HEK293 (cell line): ENCODE results near the gene BRCA1.
A peak's percentile ranks its signal among the peaks of the same experiment; 100 is the strongest.

ENCODE experiments used
- FEZF1 ChIP-seq: fragments of 450-650 bp; formaldehyde crosslinking; IDR thresholded peaks from 2 replicates; pipeline ENCODE4 v1.5.1; 2016; ENCODE audit warnings: missing biosample characterization, missing genetic modification characterization
- KLF16 ChIP-seq: fragments of 450-650 bp; formaldehyde crosslinking; IDR thresholded peaks from 2 replicates; pipeline ENCODE4 v1.5.1; 2017; ENCODE audit warnings: missing biosample characterization, missing genetic modification characterization
- KLF9 ChIP-seq: fragments of 450-650 bp; formaldehyde crosslinking; IDR thresholded peaks from 2 replicates; pipeline ENCODE4 v1.5.1; 2016; ENCODE audit warnings: missing biosample characterization, missing genetic modification characterization, low read depth
- OVOL3 ChIP-seq: fragments of 450-650 bp; formaldehyde crosslinking; IDR thresholded peaks from 2 replicates; pipeline ENCODE4 v1.5.1; 2016; ENCODE audit warnings: missing biosample characterization, missing genetic modification characterization
- RBAK ChIP-seq: fragments of 450-650 bp; formaldehyde crosslinking; IDR thresholded peaks from 2 replicates; pipeline ENCODE4 v1.5.1; 2016; ENCODE audit warnings: missing biosample characterization, missing genetic modification characterization
- SP7 ChIP-seq: fragments of 450-650 bp; formaldehyde crosslinking; IDR thresholded peaks from 2 replicates; pipeline ENCODE4 v1.5.1; 2016; ENCODE audit warnings: missing biosample characterization, missing genetic modification characterization
- TCF7L2 ChIP-seq: IDR thresholded peaks from 2 replicates; pipeline ENCODE4 v1.6.1; 2011; ENCODE audit warnings: low read depth, mild to moderate bottlenecking, inconsistent platforms, low read length, moderate library complexity, borderline replicate concordance
- TRIM28 ChIP-seq: IDR thresholded peaks from 2 replicates; pipeline ENCODE4 v1.6.1; 2011; ENCODE audit warnings: low read length, control low read depth, borderline replicate concordance
- YY1 ChIP-seq: fragments of 450-650 bp; formaldehyde crosslinking; IDR thresholded peaks from 2 replicates; pipeline ENCODE4 v1.5.1; 2018; ENCODE audit warnings: missing biosample characterization, missing genetic modification characterization
- YY2 ChIP-seq: fragments of 450-650 bp; formaldehyde crosslinking; IDR thresholded peaks from 2 replicates; pipeline ENCODE4 v1.5.1; 2016; ENCODE audit warnings: missing biosample characterization, missing genetic modification characterization
- ZBTB21 ChIP-seq: fragments of 450-650 bp; formaldehyde crosslinking; IDR thresholded peaks from 2 replicates; pipeline ENCODE4 v1.5.1; 2017; ENCODE audit warnings: missing biosample characterization, missing genetic modification characterization
- ZBTB48 ChIP-seq: fragments of 450-650 bp; formaldehyde crosslinking; IDR thresholded peaks from 2 replicates; pipeline ENCODE4 v1.5.1; 2016; ENCODE audit warnings: missing biosample characterization, missing genetic modification characterization
- ZEB2 ChIP-seq: fragments of 450-650 bp; formaldehyde crosslinking; IDR thresholded peaks from 2 replicates; pipeline ENCODE4 v1.5.1; 2016; ENCODE audit warnings: missing biosample characterization, missing genetic modification characterization
- ZNF175 ChIP-seq: fragments of 450-650 bp; formaldehyde crosslinking; IDR thresholded peaks from 2 replicates; pipeline ENCODE4 v1.5.1; 2016; ENCODE audit warnings: missing biosample characterization, missing genetic modification characterization
- ZNF211 ChIP-seq: fragments of 450-650 bp; formaldehyde crosslinking; IDR thresholded peaks from 2 replicates; pipeline ENCODE4 v1.5.1; 2016; ENCODE audit warnings: low read depth, missing biosample characterization, missing genetic modification characterization
- ZNF248 ChIP-seq: fragments of 450-650 bp; formaldehyde crosslinking; IDR thresholded peaks from 2 replicates; pipeline ENCODE4 v1.5.1; 2017; ENCODE audit warnings: missing biosample characterization, missing genetic modification characterization
- ZNF354C ChIP-seq: fragments of 450-650 bp; formaldehyde crosslinking; IDR thresholded peaks from 2 replicates; pipeline ENCODE4 v1.5.1; 2016; ENCODE audit warnings: missing biosample characterization, missing genetic modification characterization, low read depth, borderline replicate concordance
- ZNF623 ChIP-seq: fragments of 450-650 bp; formaldehyde crosslinking; IDR thresholded peaks from 2 replicates; pipeline ENCODE4 v1.5.1; 2016; ENCODE audit warnings: missing biosample characterization, missing genetic modification characterization
- ZNF664 ChIP-seq: fragments of 450-650 bp; formaldehyde crosslinking; IDR thresholded peaks from 2 replicates; pipeline ENCODE4 v1.5.1; 2016; ENCODE audit warnings: missing biosample characterization, missing genetic modification characterization
- ZNF670 ChIP-seq: fragments of 450-650 bp; formaldehyde crosslinking; IDR thresholded peaks from 2 replicates; pipeline ENCODE4 v1.5.1; 2016; ENCODE audit warnings: missing biosample characterization, missing genetic modification characterization, low read depth
- ZNF701 ChIP-seq: fragments of 450-650 bp; formaldehyde crosslinking; IDR thresholded peaks from 2 replicates; pipeline ENCODE4 v1.5.1; 2016; ENCODE audit warnings: missing biosample characterization, missing genetic modification characterization
- ZNF776 ChIP-seq: fragments of 450-650 bp; formaldehyde crosslinking; IDR thresholded peaks from 2 replicates; pipeline ENCODE4 v1.5.0; 2017; ENCODE audit warnings: missing biosample characterization, missing genetic modification characterization, borderline replicate concordance
- ZNF777 ChIP-seq: fragments of 450-650 bp; formaldehyde crosslinking; IDR thresholded peaks from 2 replicates; pipeline ENCODE4 v1.5.1; 2017; ENCODE audit warnings: missing biosample characterization, missing genetic modification characterization, borderline replicate concordance
- ZNF837 ChIP-seq: fragments of 450-650 bp; formaldehyde crosslinking; IDR thresholded peaks from 2 replicates; pipeline ENCODE4 v1.5.1; 2016; ENCODE audit warnings: missing biosample characterization, missing genetic modification characterization
- ZSCAN16 ChIP-seq: fragments of 450-650 bp; formaldehyde crosslinking; IDR thresholded peaks from 2 replicates; pipeline ENCODE4 v1.5.1; 2016; ENCODE audit warnings: missing biosample characterization, missing genetic modification characterization
- TF ChIP-seq, protein P1 (sequence below): fragments of 450-650 bp; formaldehyde crosslinking; IDR thresholded peaks from 2 replicates; pipeline ENCODE4 v1.5.1; 2016; ENCODE audit warnings: missing biosample characterization, missing genetic modification characterization
- TF ChIP-seq, protein P2 (sequence below): fragments of 450-650 bp; formaldehyde crosslinking; IDR thresholded peaks from 2 replicates; pipeline ENCODE4 v1.5.1; 2016; ENCODE audit warnings: missing biosample characterization, missing genetic modification characterization
- TF ChIP-seq, protein P3 (sequence below): fragments of 450-650 bp; formaldehyde crosslinking; IDR thresholded peaks from 2 replicates; pipeline ENCODE4 v1.5.1; 2016; ENCODE audit warnings: missing biosample characterization, missing genetic modification characterization, borderline replicate concordance
- TF ChIP-seq, protein P4 (sequence below): fragments of 450-650 bp; formaldehyde crosslinking; IDR thresholded peaks from 2 replicates; pipeline ENCODE4 v1.5.1; 2016; ENCODE audit warnings: missing biosample characterization, missing genetic modification characterization
- TF ChIP-seq, protein P5 (sequence below): fragments of 450-650 bp; formaldehyde crosslinking; IDR thresholded peaks from 2 replicates; pipeline ENCODE4 v1.5.1; 2016; ENCODE audit warnings: missing biosample characterization, missing genetic modification characterization

Gene BRCA1

DNA sequence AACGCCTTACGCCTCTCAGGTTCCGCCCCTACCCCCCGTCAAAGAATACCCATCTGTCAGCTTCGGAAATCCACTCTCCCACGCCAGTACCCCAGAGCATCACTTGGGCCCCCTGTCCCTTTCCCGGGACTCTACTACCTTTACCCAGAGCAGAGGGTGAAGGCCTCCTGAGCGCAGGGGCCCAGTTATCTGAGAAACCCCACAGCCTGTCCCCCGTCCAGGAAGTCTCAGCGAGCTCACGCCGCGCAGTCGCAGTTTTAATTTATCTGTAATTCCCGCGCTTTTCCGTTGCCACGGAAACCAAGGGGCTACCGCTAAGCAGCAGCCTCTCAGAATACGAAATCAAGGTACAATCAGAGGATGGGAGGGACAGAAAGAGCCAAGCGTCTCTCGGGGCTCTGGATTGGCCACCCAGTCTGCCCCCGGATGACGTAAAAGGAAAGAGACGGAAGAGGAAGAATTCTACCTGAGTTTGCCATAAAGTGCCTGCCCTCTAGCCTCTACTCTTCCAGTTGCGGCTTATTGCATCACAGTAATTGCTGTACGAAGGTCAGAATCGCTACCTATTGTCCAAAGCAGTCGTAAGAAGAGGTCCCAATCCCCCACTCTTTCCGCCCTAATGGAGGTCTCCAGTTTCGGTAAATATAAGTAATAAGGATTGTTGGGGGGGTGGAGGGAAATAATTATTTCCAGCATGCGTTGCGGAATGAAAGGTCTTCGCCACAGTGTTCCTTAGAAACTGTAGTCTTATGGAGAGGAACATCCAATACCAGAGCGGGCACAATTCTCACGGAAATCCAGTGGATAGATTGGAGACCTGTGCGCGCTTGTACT lies at the start of gene BRCA1 (continued):
- TF ChIP-seq ZNF248 (tag by site-specific recombination): no peak
- TF ChIP-seq ZNF354C (tag by site-specific recombination): no peak
- TF ChIP-seq ZNF837 (tag by site-specific recombination): no peak
- 0 out of 2 replicates have a peak, but pooled peaks have one; percentile 25 for TF ChIP-seq ZBTB48 (tag by site-specific recombination)
- peak; percentile 64; the same call in 1 of the 2 replicates for TF ChIP-seq SP7
- peak; percentile 42; the same call in 1 of the 2 replicates for TF ChIP-seq ZNF777
- TF ChIP-seq, protein P1, sequence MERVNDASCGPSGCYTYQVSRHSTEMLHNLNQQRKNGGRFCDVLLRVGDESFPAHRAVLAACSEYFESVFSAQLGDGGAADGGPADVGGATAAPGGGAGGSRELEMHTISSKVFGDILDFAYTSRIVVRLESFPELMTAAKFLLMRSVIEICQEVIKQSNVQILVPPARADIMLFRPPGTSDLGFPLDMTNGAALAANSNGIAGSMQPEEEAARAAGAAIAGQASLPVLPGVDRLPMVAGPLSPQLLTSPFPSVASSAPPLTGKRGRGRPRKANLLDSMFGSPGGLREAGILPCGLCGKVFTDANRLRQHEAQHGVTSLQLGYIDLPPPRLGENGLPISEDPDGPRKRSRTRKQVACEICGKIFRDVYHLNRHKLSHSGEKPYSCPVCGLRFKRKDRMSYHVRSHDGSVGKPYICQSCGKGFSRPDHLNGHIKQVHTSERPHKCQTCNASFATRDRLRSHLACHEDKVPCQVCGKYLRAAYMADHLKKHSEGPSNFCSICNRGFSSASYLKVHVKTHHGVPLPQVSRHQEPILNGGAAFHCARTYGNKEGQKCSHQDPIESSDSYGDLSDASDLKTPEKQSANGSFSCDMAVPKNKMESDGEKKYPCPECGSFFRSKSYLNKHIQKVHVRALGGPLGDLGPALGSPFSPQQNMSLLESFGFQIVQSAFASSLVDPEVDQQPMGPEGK (tag by site-specific recombination): peak; percentile 97
- TF ChIP-seq ZNF664 (tag by site-specific recombination): no peak; the same call in 1 of the 2 replicates
- TF ChIP-seq ZNF701: no peak
- TF ChIP-seq ZEB2 (tag by site-specific recombination): peak; percentile 93
- TF ChIP-seq, protein P2, sequence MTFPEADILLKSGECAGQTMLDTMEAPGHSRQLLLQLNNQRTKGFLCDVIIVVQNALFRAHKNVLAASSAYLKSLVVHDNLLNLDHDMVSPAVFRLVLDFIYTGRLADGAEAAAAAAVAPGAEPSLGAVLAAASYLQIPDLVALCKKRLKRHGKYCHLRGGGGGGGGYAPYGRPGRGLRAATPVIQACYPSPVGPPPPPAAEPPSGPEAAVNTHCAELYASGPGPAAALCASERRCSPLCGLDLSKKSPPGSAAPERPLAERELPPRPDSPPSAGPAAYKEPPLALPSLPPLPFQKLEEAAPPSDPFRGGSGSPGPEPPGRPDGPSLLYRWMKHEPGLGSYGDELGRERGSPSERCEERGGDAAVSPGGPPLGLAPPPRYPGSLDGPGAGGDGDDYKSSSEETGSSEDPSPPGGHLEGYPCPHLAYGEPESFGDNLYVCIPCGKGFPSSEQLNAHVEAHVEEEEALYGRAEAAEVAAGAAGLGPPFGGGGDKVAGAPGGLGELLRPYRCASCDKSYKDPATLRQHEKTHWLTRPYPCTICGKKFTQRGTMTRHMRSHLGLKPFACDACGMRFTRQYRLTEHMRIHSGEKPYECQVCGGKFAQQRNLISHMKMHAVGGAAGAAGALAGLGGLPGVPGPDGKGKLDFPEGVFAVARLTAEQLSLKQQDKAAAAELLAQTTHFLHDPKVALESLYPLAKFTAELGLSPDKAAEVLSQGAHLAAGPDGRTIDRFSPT (tag by site-specific recombination): no peak
- TF ChIP-seq ZBTB21 (tag by site-specific recombination): peak; percentile 95
- TF ChIP-seq ZNF211 (tag by site-specific recombination): no peak
- 0 out of 2 replicates have a peak, but pooled peaks have one; percentile 15 for TF ChIP-seq OVOL3 (tag by site-specific recombination)
- TF ChIP-seq ZSCAN16: no peak
- no peak for TF ChIP-seq ZNF175
- TF ChIP-seq TRIM28: no peak
- no peak for TF ChIP-seq KLF16 (tag by site-specific recombination)
- TF ChIP-seq KLF9: no peak
- TF ChIP-seq, protein P3, sequence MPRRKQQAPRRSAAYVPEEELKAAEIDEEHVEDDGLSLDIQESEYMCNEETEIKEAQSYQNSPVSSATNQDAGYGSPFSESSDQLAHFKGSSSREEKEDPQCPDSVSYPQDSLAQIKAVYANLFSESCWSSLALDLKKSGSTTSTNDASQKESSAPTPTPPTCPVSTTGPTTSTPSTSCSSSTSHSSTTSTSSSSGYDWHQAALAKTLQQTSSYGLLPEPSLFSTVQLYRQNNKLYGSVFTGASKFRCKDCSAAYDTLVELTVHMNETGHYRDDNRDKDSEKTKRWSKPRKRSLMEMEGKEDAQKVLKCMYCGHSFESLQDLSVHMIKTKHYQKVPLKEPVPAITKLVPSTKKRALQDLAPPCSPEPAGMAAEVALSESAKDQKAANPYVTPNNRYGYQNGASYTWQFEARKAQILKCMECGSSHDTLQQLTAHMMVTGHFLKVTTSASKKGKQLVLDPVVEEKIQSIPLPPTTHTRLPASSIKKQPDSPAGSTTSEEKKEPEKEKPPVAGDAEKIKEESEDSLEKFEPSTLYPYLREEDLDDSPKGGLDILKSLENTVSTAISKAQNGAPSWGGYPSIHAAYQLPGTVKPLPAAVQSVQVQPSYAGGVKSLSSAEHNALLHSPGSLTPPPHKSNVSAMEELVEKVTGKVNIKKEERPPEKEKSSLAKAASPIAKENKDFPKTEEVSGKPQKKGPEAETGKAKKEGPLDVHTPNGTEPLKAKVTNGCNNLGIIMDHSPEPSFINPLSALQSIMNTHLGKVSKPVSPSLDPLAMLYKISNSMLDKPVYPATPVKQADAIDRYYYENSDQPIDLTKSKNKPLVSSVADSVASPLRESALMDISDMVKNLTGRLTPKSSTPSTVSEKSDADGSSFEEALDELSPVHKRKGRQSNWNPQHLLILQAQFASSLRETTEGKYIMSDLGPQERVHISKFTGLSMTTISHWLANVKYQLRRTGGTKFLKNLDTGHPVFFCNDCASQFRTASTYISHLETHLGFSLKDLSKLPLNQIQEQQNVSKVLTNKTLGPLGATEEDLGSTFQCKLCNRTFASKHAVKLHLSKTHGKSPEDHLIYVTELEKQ (tag by site-specific recombination): no peak
- TF ChIP-seq, protein P4, sequence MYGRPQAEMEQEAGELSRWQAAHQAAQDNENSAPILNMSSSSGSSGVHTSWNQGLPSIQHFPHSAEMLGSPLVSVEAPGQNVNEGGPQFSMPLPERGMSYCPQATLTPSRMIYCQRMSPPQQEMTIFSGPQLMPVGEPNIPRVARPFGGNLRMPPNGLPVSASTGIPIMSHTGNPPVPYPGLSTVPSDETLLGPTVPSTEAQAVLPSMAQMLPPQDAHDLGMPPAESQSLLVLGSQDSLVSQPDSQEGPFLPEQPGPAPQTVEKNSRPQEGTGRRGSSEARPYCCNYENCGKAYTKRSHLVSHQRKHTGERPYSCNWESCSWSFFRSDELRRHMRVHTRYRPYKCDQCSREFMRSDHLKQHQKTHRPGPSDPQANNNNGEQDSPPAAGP (tag by site-specific recombination): peak; percentile 14; the same call in 1 of the 2 replicates
- no peak; the same call in 1 of the 2 replicates for TF ChIP-seq YY2 (tag by site-specific recombination)
- no peak for TF ChIP-seq FEZF1 (tag by site-specific recombination)
- no peak for TF ChIP-seq ZNF670 (tag by site-specific recombination)
- TF ChIP-seq RBAK (tag by site-specific recombination): no peak
- no peak for TF ChIP-seq TCF7L2
- no peak for TF ChIP-seq ZNF623 (tag by site-specific recombination)
- no peak for TF ChIP-seq ZNF776 (tag by site-specific recombination)
- no peak for TF ChIP-seq YY1 (tag by site-specific recombination)
- TF ChIP-seq, protein P5, sequence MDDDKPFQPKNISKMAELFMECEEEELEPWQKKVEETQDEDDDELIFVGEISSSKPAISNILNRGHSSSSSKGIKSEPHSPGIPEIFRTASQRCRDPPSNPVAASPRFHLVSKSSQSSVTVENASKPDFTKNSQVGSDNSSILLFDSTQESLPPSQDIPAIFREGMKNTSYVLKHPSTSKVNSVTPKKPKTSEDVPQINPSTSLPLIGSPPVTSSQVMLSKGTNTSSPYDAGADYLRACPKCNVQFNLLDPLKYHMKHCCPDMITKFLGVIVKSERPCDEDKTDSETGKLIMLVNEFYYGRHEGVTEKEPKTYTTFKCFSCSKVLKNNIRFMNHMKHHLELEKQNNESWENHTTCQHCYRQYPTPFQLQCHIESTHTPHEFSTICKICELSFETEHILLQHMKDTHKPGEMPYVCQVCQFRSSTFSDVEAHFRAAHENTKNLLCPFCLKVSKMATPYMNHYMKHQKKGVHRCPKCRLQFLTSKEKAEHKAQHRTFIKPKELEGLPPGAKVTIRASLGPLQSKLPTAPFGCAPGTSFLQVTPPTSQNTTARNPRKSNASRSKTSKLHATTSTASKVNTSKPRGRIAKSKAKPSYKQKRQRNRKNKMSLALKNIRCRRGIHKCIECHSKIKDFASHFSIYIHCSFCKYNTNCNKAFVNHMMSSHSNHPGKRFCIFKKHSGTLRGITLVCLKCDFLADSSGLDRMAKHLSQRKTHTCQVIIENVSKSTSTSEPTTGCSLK (tag by site-specific recombination): no peak
